Endodermal cell (in vitro differentiated cells): Measurements from ENCODE around the gene GPC3. TPM values are rescaled to one million over a fixed set of nuclear protein-coding genes. Genes with fewer than 3 reads are reported as not detected.
A peak's percentile ranks its signal among the peaks of the same experiment; 100 is the strongest.

Source experiments
- DNase-seq: peaks from one replicate; pipeline ENCODE4 v3.0.0-alpha.2; 2017
- H3K27ac ChIP-seq: 2 replicates; pipeline ENCODE4 v1.5.1; 2013; ENCODE audit warnings: mild to moderate bottlenecking, low read depth, low read length, moderate library complexity
- H3K27me3 ChIP-seq: 2 replicates; pipeline ENCODE4 v1.6.1; 2013; ENCODE audit warnings: mild to moderate bottlenecking, low read length, moderate library complexity; ENCODE audit not compliant: insufficient read depth, control insufficient read depth, poor library complexity, severe bottlenecking
- H3K36me3 ChIP-seq: 2 replicates; pipeline ENCODE4 v1.7.0; 2013; ENCODE audit warnings: mild to moderate bottlenecking, low read length, moderate library complexity; ENCODE audit not compliant: control insufficient read depth, insufficient read depth
- H3K4me1 ChIP-seq: one replicate; pipeline ENCODE4 v1.7.0; 2013; ENCODE audit warnings: low read length; ENCODE audit not compliant: control insufficient read depth, insufficient read depth
- H3K4me3 ChIP-seq: 2 replicates; pipeline ENCODE4 v1.5.1; 2013; ENCODE audit warnings: mild to moderate bottlenecking, low read length, moderate library complexity
- H3K9ac ChIP-seq: 2 replicates; pipeline ENCODE4 v1.6.1; 2013; ENCODE audit warnings: mild to moderate bottlenecking, low read length, moderate library complexity; ENCODE audit not compliant: poor library complexity, severe bottlenecking; ENCODE audit errors: extremely low read depth
- H3K9me3 ChIP-seq: 2 replicates; pipeline ENCODE4 v1.6.1; 2013; ENCODE audit warnings: mild to moderate bottlenecking, low read length, moderate library complexity; ENCODE audit not compliant: control insufficient read depth
- H3K27ac Mint-ChIP-seq: 2 replicates; pipeline ENCODE4 v1.8.0; 2020; ENCODE audit warnings: mixed read lengths
- H3K27me3 Mint-ChIP-seq: 2 replicates; pipeline ENCODE4 v1.8.0; 2021; ENCODE audit warnings: mild to moderate bottlenecking, mixed read lengths; ENCODE audit not compliant: insufficient read depth
- H3K36me3 Mint-ChIP-seq: 2 replicates; pipeline ENCODE4 v1.8.0; 2020; ENCODE audit warnings: low read depth, mixed read lengths
- H3K4me1 Mint-ChIP-seq: 2 replicates; pipeline ENCODE4 v1.8.0; 2020; ENCODE audit warnings: mixed read lengths
- H3K4me3 Mint-ChIP-seq: 2 replicates; pipeline ENCODE4 v1.8.0; 2020; ENCODE audit warnings: mild to moderate bottlenecking, moderate library complexity, mixed read lengths
- H3K9me3 Mint-ChIP-seq: 2 replicates; pipeline ENCODE4 v1.8.0; 2020; ENCODE audit warnings: mild to moderate bottlenecking, mixed read lengths
- CTCF ChIP-seq: fragments of 200-600 bp; sonication (generic); conservative IDR thresholded peaks from 2 replicates; pipeline ENCODE4 v1.5.0; 2021; ENCODE audit warnings: antibody characterized with exemption, mild to moderate bottlenecking
- WGBS, 2 experiments: methylation state at CpG; one replicate each; pipeline versions ENCODE4 v1.1.5 to v1.1.7; 2013; ENCODE audit warnings: missing lambda C conversion rate in 2 of 2, mixed read lengths in 1 of 2; ENCODE audit not compliant: insufficient coverage in 1 of 2, insufficient read length in 1 of 2; 5-methylcytosine and 5-hydroxymethylcytosine counted together
- total RNA-seq, 2 donors: library from RNA; stranded (reverse); fragmentation: NEBNext Ultra II Directional in 1 of 2; extraction: Animal tissue kit (Norgen Biotek cat#: 25700) in 1 of 2; gene quantifications; 2 replicates in 1 of 2; 3 replicates in 1 of 2; pipeline ENCODE4 v1.2.1, GENCODE V29; 2021

Gene GPC3
- total RNA-seq, 2 donors from 2014 or later, result 39.5 to 125 TPM

GRCh38 chrX:133984857-133985163 is 584 bp downstream of the GPC3 start:
- H3K4me3 Mint-ChIP-seq, result peak overlapping the region; percentile 72
- WGBS, 2 experiments, result 3% methylated on average over 16 of the region's 16 CpGs; no CpG with 5 or more reads in 1 of the 2 experiments
- no peak for DNase-seq
- peaks cover 5% of the 10 kb centered on the region for H3K4me1 ChIP-seq
- no peaks in the 10 kb centered on the region for H3K9me3 Mint-ChIP-seq
- H3K36me3 ChIP-seq, result no peaks in the 10 kb centered on the region
- H3K27ac Mint-ChIP-seq, result no peak overlapping the region
- H3K4me3 ChIP-seq, result peak overlapping the region; percentile 75
- peaks cover 1% of the 10 kb centered on the region for H3K36me3 Mint-ChIP-seq
- H3K9me3 ChIP-seq, result no peaks in the 10 kb centered on the region
- no peak overlapping the region for H3K9ac ChIP-seq
- TF ChIP-seq CTCF, result no peak
- peaks cover 27% of the 10 kb centered on the region for H3K27me3 Mint-ChIP-seq
- peaks cover 62% of the 10 kb centered on the region for H3K4me1 Mint-ChIP-seq
- H3K27ac ChIP-seq, result no peak overlapping the region
- H3K27me3 ChIP-seq, result peaks cover 27% of the 10 kb centered on the region

- Mint-ChIP-seq H3K27ac (no peak overlapping the region), H3K4me1 (peaks cover 62% of the 10 kb centered on the region)
Observed at GRCh38 chrX:133983974-133984845, 1.2 kb downstream of the GPC3 start.

GRCh38 chrX:133983256-133983973 is 2.0 kb downstream of the GPC3 start:
- no peak overlapping the region for H3K27ac Mint-ChIP-seq
- peaks cover 1% of the 10 kb centered on the region for H3K36me3 Mint-ChIP-seq
- Histone ChIP-seq H3K9ac (no peak overlapping the region), H3K27me3 (peaks cover 27% of the 10 kb centered on the region), H3K4me3 (peak overlapping the region; percentile 75), H3K27ac (no peak overlapping the region), H3K4me1 (no peaks in the 10 kb centered on the region), H3K36me3 (no peaks in the 10 kb centered on the region), H3K9me3 (no peaks in the 10 kb centered on the region)
- H3K27me3 Mint-ChIP-seq, result peaks cover 27% of the 10 kb centered on the region
- WGBS, 2 experiments, result 14 to 38% methylated on average over 4 to 6 of the region's 8 CpGs
- peak overlapping the region; percentile 72 for H3K4me3 Mint-ChIP-seq
- no peaks in the 10 kb centered on the region for H3K9me3 Mint-ChIP-seq
- TF ChIP-seq CTCF, result no peak
- H3K4me1 Mint-ChIP-seq, result peaks cover 68% of the 10 kb centered on the region
- DNase-seq, result no peak

More at GRCh38 chrX:133983974-133984845, 1.2 kb downstream of the GPC3 start:
- Mint-ChIP-seq H3K36me3 (peaks cover 1% of the 10 kb centered on the region), H3K4me3 (peak overlapping the region; percentile 72), H3K9me3 (no peaks in the 10 kb centered on the region), H3K27me3 (peaks cover 27% of the 10 kb centered on the region)
- no peaks in the 10 kb centered on the region for H3K9me3 ChIP-seq
- no peak overlapping the region for H3K9ac ChIP-seq
- peak; percentile 64 for DNase-seq
- 11 to 15% methylated on average over 5 to 40 of the region's 40 CpGs for WGBS, 2 experiments
- TF ChIP-seq CTCF, result no peak
- H3K27me3 ChIP-seq, result peaks cover 27% of the 10 kb centered on the region
- no peaks in the 10 kb centered on the region for H3K4me1 ChIP-seq
- peak overlapping the region; percentile 75 for H3K4me3 ChIP-seq
- no peaks in the 10 kb centered on the region for H3K36me3 ChIP-seq
- H3K27ac ChIP-seq, result no peak overlapping the region
